BJ (cell line): Measurements from ENCODE around the gene TMC1. TPM values are rescaled to one million over a fixed set of nuclear protein-coding genes. Genes with fewer than 3 reads are reported as not detected.

Experiments used
- CTCF ChIA-PET: fragments of 350-600 bp; formaldehyde crosslinking; extraction: SDS; loops from one replicate; lab custom pipeline; 2021; ENCODE audit warnings: antibody characterized with exemption, inconsistent platforms; lab: Yijun Ruan, JAX
- POLR2A ChIA-PET: fragments of 300-600 bp; sonication (Branson Sonifier 250); formaldehyde crosslinking; extraction: SDS; loops from one replicate; lab custom pipeline; 2021; ENCODE audit warnings: antibody characterized with exemption; lab: Charles Lee
- DNase-seq: peaks from one replicate; pipeline ENCODE4 v3.0.0-alpha.2; 2011; ENCODE audit warnings: low read depth
- H3K27me3 ChIP-seq: 2 replicates; pipeline ENCODE4 v1.6.0; 2011; ENCODE audit warnings: low read length; ENCODE audit not compliant: control insufficient read depth, insufficient read depth
- H3K36me3 ChIP-seq: 2 replicates; pipeline ENCODE4 v1.5.1; 2011; ENCODE audit warnings: low read length; ENCODE audit not compliant: control insufficient read depth, insufficient read depth
- H3K4me3 ChIP-seq: 2 replicates; pipeline ENCODE4 v1.5.1; 2011; ENCODE audit warnings: low read depth, mild to moderate bottlenecking, control low read depth, low read length
- CTCF ChIP-seq: IDR thresholded peaks from 2 replicates; pipeline ENCODE4 v1.5.1; 2011; ENCODE audit warnings: low read depth, mild to moderate bottlenecking, control low read depth, inconsistent platforms, low read length, moderate library complexity; ENCODE audit not compliant: insufficient read depth
- polyA plus RNA-seq: library from polyadenylated mRNA; depleted of rRNA; stranded (reverse); fragments of >200 nt; gene quantifications from 2 replicates; pipeline ENCODE4 v1.2.3, GENCODE V29; 2011

TMC1 gene
- polyA plus RNA-seq, 1 experiment = 1.2 TPM

GRCh38 chr9:72704688-72705375 lies 183.4 kb downstream of the TMC1 start:
- CTCF ChIA-PET = interaction anchor here (0.9 to 1.7 kb wide), 6 partner anchors 10 to 424 kb away, joined by 3 to 7 read pairs (median 4); no protein-coding TSS in a partner anchor
- no peak for DNase-seq
- H3K27me3 ChIP-seq = no peaks in the 10 kb centered on the region
- no peak for TF ChIP-seq CTCF
- no peak overlapping the region for H3K4me3 ChIP-seq
- POLR2A ChIA-PET = no interaction called here
- H3K36me3 ChIP-seq = no peaks in the 10 kb centered on the region

- no peaks in the 10 kb centered on the region for H3K27me3 ChIP-seq
- no peak overlapping the region for H3K4me3 ChIP-seq
- ChIA-PET CTCF (no interaction called here), POLR2A (no interaction called here)
- no peak for TF ChIP-seq CTCF
- H3K36me3 ChIP-seq = no peaks in the 10 kb centered on the region
- no peak for DNase-seq
Measured at GRCh38 chr9:72718503-72718902, 197.1 kb downstream of the TMC1 start.

GRCh38 chr9:72721067-72721466 lies 199.7 kb downstream of the TMC1 start:
- ChIA-PET CTCF (no interaction called here), POLR2A (no interaction called here)
- Histone ChIP-seq H3K27me3 (no peaks in the 10 kb centered on the region), H3K4me3 (no peak overlapping the region), H3K36me3 (no peaks in the 10 kb centered on the region)
- DNase-seq = no peak
- TF ChIP-seq CTCF = no peak

GRCh38 chr9:72726947-72727346 lies 205.5 kb downstream of the TMC1 start:
- DNase-seq = no peak
- no peak for TF ChIP-seq CTCF
- Histone ChIP-seq H3K4me3 (no peak overlapping the region), H3K36me3 (no peaks in the 10 kb centered on the region), H3K27me3 (no peaks in the 10 kb centered on the region)
- ChIA-PET CTCF (interaction anchor here (0.7 to 1.6 kb wide), 2 partner anchors 15 to 688 kb away, joined by 3 to 5 read pairs; no protein-coding TSS in a partner anchor), POLR2A (no interaction called here)

GRCh38 chr9:72728031-72728770 lies 206.8 kb downstream of the TMC1 start:
- Histone ChIP-seq H3K4me3 (no peak overlapping the region), H3K27me3 (no peaks in the 10 kb centered on the region), H3K36me3 (no peaks in the 10 kb centered on the region)
- DNase-seq = no peak
- CTCF ChIA-PET = interaction anchor here (0.8 to 1.6 kb wide), 4 partner anchors 51 to 703 kb away, joined by 3 to 5 read pairs (median 4); no protein-coding TSS in a partner anchor
- TF ChIP-seq CTCF = no peak
- POLR2A ChIA-PET = no interaction called here
